Right renal pelvis (tissue), 4 donors: ENCODE data around the gene CCDC136. TPM values are rescaled to one million over a fixed set of nuclear protein-coding genes. Genes with fewer than 3 reads are reported as not detected.

ENCODE experiments used
- polyA plus RNA-seq, 4 donors: library from polyadenylated mRNA; unstranded; fragments of 120-200 nt; gene quantifications; one replicate each; pipeline ENCODE4 v1.2.1, GENCODE V29; 2013; ENCODE audit not compliant: insufficient read length in 4 of 4

Gene CCDC136
- polyA plus RNA-seq, 4 donors, result 12.3 to 15.6 (median 13.2) TPM

Other genes with a start within 250 kb of the CCDC136 start
- gene GARIN1A, start 119.7 kb upstream of the CCDC136 start, polyA plus RNA-seq, result 1 to 10 TPM; 1.2 to 1.8 (median 1.5) TPM
- gene CALU, start 52.6 kb upstream of the CCDC136 start, polyA plus RNA-seq, result 100 to 1,000 TPM; 189 to 221 (median 219) TPM
- gene OPN1SW, start 16.2 kb upstream of the CCDC136 start, polyA plus RNA-seq, result 1 to 10 TPM; 1.1 to 1.5 (median 1.4) TPM
- gene FLNC, start 38.4 kb downstream of the CCDC136 start, polyA plus RNA-seq, result 10 to 100 TPM; 12.9 to 21.0 (median 13.6) TPM
- gene ATP6V1F, start 70.9 kb downstream of the CCDC136 start, polyA plus RNA-seq, result 100 to 1,000 TPM; 205 to 283 (median 233) TPM
- 10 to 100 TPM; 14.0 to 25.1 (median 20.7) TPM for gene KCP, start 118.7 kb downstream of the CCDC136 start, polyA plus RNA-seq
- 10 to 100 TPM in 2 of 4 donors, 1 to 10 TPM in 2; 7.3 to 14.7 (median 11.0) TPM for gene IRF5, start 146.0 kb downstream of the CCDC136 start, polyA plus RNA-seq